ENCODE data around the gene MRPL42.

DNA sequence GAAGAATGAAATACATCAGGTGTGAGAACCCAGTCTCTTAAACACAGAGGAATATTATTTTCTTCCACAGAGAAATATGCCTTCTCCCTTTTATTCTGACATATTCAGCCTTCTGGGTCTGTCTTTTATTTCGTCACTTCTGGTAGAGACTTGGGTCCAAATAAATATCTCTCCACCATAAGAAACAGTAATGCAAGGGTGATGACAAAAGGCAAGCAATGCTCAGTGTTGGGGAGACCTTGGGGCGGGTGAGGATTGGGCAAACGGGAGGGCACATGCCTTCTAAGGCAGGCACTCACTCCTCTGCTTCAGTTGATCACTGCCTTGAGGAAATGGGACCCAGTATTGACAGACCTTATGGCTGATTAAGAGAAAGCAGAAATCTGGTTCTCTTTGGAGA lies 98.4 kb downstream of the MRPL42 start:
- TF ChIP-seq, protein P1, sequence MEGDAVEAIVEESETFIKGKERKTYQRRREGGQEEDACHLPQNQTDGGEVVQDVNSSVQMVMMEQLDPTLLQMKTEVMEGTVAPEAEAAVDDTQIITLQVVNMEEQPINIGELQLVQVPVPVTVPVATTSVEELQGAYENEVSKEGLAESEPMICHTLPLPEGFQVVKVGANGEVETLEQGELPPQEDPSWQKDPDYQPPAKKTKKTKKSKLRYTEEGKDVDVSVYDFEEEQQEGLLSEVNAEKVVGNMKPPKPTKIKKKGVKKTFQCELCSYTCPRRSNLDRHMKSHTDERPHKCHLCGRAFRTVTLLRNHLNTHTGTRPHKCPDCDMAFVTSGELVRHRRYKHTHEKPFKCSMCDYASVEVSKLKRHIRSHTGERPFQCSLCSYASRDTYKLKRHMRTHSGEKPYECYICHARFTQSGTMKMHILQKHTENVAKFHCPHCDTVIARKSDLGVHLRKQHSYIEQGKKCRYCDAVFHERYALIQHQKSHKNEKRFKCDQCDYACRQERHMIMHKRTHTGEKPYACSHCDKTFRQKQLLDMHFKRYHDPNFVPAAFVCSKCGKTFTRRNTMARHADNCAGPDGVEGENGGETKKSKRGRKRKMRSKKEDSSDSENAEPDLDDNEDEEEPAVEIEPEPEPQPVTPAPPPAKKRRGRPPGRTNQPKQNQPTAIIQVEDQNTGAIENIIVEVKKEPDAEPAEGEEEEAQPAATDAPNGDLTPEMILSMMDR (conservative IDR thresholded peaks at IDR 0.05; ENCODE audit: low read depth in 2 of 2), result no peak
- TF ChIP-seq, protein P2, sequence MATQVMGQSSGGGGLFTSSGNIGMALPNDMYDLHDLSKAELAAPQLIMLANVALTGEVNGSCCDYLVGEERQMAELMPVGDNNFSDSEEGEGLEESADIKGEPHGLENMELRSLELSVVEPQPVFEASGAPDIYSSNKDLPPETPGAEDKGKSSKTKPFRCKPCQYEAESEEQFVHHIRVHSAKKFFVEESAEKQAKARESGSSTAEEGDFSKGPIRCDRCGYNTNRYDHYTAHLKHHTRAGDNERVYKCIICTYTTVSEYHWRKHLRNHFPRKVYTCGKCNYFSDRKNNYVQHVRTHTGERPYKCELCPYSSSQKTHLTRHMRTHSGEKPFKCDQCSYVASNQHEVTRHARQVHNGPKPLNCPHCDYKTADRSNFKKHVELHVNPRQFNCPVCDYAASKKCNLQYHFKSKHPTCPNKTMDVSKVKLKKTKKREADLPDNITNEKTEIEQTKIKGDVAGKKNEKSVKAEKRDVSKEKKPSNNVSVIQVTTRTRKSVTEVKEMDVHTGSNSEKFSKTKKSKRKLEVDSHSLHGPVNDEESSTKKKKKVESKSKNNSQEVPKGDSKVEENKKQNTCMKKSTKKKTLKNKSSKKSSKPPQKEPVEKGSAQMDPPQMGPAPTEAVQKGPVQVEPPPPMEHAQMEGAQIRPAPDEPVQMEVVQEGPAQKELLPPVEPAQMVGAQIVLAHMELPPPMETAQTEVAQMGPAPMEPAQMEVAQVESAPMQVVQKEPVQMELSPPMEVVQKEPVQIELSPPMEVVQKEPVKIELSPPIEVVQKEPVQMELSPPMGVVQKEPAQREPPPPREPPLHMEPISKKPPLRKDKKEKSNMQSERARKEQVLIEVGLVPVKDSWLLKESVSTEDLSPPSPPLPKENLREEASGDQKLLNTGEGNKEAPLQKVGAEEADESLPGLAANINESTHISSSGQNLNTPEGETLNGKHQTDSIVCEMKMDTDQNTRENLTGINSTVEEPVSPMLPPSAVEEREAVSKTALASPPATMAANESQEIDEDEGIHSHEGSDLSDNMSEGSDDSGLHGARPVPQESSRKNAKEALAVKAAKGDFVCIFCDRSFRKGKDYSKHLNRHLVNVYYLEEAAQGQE (IDR thresholded peaks at IDR 0.05; ENCODE audit: unreplicated experiment), result no peak
- no peak for TF ChIP-seq JUNB (IDR thresholded peaks at IDR 0.05; ENCODE audit: unreplicated experiment)
- no peak for TF ChIP-seq POLR2AphosphoS5 (IDR thresholded peaks at IDR 0.05; ENCODE audit: low read depth)
- no peak for TF ChIP-seq EZH2phosphoT487 (IDR thresholded peaks at IDR 0.05; ENCODE audit: unreplicated experiment)
- TF ChIP-seq CREB1 (CRISPR knock-in tag; IDR thresholded peaks at IDR 0.05; ENCODE audit: low read depth), result no peak
- TF ChIP-seq EZH2 (IDR thresholded peaks at IDR 0.05; ENCODE audit: low read depth, unreplicated experiment), result no peak
- no peak for TF ChIP-seq NANOG (IDR thresholded peaks at IDR 0.05; ENCODE audit: borderline replicate concordance)

Data from GM23338 (cell line).